Activated CD8-positive, alpha-beta memory T cell treated with anti-CD3 and anti-CD28 coated beads, Interleukin-2, amount 50 U/mL, for 48 hours (primary cell): ENCODE results near the gene TRPV5.

Experiments
- DNase-seq: peaks from one replicate; pipeline ENCODE4 v3.0.0-alpha.2; 2020

The TRPV5 gene

DNA sequence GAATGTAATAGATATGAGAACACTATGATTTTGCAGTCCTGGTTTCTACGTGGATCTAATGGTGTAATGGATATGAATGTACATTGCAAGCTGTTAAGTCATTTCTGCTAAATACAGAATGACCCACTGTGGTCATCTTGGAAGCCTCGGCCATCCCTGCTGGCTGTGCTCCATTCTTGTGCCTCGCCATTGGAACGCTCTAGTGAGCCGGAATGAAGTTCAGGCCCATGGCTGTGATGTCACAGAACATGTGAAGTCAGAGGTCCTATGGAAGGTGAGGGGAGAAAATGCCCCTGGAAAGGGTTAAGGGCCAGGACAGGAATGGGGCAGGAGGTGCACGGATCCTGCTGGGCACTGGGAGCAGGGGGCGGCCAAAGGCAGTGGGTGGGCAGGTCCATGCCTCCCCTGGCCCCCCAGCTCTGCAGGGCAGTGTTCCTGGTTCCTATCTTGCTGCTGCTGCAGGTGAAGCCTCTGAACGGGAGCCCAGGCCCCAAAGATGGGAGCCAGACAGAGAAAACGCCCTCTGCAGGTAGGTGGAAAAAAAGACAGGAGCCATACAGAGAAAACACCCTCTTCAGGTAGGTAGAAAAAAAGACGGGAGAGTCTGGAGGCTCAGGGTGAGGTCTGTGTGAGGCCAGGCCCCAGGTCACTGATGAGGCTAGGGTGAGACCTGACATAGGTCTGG is 5.8 kb upstream of the TRPV5 start, which contains the start of gene LLCFC1:
LLCFC1 (plus strand) TSS at position 259 of the 685 bp plus-strand sequence; CDS start at position 397, 138 bp downstream.
- no peak for DNase-seq

DNA sequence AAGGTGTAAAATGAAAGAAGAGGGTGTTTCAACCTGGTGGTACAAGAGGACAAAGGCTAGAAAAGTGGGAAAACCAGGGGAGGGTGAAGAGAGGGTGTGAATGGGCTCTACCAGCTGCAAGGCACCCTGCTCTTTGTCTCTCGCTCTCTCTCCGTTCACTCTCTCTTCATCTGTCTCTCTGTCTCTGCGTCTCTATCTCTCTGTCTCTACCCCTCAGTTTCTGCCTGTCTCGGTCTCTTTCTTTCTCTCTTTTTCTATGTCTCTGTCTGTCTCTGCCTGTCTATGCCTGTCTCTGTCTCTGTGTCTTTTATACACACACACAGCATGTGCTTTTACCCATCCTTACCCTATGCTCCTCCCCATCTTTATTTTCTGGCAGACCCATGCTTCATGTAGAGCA is 5.1 kb upstream of the TRPV5 start:
- no peak for DNase-seq

DNA sequence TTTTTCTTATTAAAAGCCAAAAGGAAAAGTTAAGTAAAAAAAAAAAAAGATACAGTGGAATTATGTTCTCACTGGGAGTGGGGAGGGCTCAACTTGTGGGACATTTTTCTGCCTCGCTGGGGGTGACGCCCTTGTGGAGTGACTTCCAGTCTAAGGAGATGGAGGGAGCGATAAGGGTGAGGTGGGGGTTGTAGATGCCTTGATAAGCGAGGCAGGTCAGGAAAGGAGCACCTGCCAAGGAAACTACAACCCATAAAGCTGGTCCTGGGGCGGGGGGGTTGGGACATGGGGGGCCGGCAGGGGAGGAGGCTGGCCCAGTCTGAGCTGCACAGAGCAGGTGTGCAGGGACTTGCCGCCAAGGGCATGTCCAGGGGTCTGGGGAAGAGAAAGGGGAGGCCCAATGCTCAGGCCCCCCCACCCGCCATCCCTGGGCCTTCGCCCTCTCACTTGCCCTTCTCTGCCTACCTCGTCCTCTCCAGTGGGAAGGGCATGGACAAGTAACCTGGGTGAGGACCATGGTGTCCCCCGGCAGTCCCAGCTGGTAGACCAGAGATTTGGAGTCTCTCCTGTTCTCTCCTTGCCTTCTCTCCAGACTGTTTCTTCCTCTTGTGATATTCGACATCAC is 2.5 kb upstream of the TRPV5 start:
- DNase-seq: no peak

- no peak for DNase-seq
These were observed 510 bp upstream of the TRPV5 start for GRCh38 chr7:142934056-142934455.

DNA sequence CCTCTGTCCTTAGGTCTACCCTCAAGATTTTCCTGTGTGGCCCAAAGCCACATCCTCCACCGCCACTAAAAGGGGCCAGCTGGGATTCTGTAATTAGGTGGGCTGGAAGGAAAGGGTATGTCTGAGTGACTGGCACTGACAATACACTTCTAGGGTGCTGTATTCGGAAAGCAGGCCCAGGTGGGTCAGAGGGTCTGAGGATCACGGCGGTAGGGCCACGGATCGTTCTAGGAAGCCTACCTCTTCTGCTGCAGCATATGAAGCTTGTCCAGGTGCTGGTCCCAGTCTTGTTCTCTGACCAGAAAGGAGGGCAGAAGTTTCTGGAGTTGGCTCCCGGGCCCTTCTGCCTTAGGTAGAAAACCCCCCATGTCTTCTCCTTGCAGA is 462 bp downstream of the TRPV5 start:
- DNase-seq: no peak

DNA sequence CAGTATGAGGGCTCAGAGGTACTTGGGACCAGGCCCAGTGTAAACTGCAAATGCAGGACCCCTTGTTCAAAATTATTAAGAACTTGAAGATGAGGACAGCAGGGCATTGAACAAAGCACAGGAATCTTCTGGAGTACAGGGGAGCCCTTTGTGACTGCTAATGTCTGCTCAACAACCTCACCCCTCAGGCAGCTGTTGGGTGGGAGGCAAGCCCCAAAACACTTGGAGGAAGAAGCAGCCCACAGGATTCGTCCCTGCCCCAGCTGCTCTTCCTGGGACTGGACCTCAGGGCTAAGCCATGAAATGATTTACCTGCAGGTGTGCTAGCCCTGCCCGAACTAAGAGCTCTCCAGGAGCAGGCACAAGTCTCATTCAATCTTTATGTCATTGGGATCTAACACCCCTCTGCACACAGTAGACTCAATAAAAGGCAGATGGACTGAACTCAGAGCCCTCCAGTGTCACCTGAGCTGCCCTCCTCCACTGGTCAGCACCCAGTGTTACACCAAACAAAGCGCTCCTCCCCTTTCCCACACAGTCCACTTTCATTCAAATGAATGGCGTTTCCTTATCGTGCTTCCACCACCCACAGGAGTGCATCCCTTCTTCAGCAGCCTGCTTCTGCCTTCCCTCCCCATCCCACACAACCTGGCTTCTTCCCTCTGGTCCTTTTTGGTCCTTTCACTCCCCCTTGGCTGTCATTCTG is 1.0 kb downstream of the TRPV5 start:
- no peak for DNase-seq

DNA sequence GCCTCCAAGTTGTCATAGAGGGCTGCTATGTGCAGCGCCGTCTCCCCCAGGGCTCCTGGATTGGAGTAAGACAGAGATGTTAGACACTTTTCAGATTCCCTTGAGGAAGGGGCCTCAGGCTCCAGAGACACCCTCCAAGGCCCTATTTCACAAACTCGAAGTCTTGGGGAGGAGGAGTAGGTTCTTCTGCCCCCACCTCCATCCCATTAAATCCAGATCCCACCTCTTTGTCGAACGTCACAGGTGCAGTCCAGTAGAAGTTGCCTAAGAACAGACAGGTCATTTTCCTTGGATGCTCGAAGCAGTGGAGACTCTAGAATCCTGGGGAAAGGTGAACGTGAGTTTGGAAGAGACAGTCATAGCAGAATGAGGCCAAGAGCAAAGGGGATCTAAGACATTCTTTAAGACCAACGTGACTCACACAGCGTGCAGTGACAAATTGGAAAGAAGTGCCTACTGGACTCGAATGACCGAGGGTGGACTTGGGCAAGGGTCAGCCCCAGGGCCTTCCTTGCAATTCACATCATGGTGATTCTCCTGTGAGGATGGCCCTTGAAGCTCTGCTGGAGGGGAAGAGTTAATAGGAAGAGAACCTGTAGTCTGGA is 3.3 kb downstream of the TRPV5 start:
- no peak for DNase-seq

DNA sequence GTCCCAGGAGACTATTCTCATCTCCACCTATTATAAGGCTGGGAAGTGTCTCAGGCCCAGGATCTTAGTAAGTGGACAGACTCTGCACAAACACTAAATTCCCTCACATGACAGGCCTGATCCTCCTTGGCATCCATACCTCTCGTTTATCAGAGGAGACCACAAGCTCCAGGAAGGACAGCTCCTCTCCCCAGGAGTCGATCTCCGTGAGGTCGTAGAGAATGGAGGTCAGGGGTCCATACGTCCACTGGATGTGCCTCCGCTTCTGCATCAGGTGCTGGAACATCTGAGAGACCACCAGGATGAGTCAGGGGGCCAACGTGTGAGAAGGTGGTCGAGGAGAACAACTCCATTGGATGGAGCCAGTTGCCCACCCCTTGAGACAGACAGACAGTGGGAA is 5.6 kb downstream of the TRPV5 start:
- DNase-seq: no peak

DNA sequence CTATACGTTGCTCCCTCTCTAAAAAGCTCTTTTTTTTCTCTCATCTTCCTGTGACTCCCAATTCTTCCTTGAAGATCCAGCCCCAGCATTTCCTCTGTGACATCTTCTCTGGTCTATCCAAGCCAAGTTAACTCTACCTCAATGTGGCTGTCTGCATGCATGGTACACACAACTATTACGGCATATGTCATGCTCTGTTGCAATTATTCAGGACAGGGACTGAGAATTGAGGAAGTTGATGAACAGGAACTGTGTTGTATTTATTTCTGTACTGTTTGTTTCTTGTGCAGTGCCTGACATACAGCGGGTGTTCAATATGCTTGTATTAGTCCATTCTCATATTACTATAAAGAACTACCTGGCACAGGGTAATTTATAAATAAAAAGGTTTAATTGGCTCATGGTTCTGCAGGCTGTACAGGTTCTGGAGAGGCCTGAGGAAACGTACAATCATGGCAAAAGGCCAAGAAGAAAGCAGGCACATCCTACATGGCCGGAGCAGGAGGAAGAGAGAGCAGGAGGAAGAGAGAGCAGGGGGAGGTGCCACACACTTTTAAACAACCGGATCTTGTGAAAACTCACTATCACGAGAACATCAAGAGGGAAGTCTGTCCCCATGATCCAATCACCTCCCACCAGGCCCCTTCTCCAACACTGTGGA is 6.3 kb downstream of the TRPV5 start:
- DNase-seq: no peak

DNA sequence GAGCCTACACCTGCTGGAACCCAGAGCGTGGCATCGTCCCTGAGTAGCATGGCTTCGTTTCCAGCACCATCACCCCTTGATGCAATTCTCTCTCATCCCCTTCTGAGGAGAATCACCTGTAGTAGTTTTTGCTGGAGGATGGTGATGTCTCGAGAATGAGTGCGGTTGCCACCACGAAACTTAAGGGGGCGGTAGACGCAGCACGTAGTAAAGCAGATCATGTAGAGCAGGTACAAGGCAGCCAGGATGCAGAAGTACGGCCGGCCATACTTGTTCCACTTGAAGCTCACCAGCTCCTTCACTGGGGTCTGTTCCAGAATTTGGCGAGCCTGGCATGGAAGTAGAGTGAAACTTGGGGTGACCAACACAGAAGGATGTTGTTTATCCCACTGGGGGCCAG is 8.1 kb downstream of the TRPV5 start:
- no peak for DNase-seq

GRCh38 chr7:142923391-142923790 is 10.2 kb downstream of the TRPV5 start:
- no peak for DNase-seq

DNA sequence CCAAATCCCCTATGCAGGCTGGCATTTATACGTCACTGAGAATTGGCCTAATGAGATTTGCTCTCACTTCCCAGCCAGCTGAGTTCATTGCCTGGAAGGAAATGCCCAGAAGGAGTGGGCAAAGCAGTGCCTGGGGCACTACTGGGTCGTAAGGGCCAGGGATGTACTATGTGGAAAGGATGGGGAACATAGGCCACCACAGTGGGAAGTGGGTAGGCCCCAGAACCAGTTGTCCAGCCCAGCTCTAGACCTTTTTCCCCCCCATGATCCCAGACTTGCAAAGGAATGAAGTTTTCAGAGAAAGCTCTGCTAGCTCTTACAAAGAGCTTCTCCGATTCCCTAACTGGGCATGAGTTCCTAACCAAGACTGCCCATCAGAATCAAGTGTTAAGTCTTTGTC is 13.9 kb downstream of the TRPV5 start:
- no peak for DNase-seq

GRCh38 chr7:142918901-142919300 is 14.6 kb downstream of the TRPV5 start:
- peak; percentile 20 for DNase-seq

DNA sequence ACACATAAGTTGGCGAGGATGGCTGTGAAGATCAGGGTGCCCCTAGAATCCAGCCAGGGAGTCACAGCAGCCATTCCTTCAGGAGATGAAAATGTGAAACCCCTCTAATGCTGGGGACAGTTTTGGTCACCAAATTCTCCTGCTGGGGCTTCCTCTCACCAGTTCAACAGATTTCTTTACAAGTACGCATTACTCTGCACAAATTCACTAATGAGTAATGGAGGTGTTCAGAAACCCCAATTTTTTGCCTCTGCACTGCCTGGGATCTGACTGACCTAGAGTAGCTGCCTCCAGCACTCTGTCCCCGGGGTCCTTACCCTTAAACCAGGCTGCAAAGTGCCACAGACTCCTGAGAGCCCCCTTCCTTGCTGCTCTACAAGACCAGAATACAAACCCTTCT is 16.1 kb downstream of the TRPV5 start:
- no peak for DNase-seq

DNA sequence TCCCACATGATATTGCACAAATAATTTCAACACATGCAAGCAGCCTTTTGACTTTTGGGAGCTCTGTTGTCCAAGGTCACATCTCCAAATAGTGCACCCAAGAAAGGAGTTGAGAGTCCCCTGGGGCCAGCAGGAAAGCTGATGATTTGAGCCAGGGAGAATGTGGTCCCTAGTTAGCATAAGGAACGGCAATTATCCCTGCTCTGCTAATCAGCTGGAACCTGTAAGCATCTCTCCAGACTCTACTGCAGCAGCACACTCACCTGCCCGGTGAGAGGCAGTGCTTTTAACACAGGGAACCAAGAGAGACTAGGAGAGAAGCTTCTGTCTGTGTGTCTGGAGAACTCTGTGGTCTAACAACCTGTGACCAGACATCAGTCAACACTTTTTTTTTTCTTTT is 17.0 kb downstream of the TRPV5 start:
- no peak for DNase-seq

GRCh38 chr7:142915315-142915714 is 18.2 kb downstream of the TRPV5 start:
- no peak for DNase-seq

DNA sequence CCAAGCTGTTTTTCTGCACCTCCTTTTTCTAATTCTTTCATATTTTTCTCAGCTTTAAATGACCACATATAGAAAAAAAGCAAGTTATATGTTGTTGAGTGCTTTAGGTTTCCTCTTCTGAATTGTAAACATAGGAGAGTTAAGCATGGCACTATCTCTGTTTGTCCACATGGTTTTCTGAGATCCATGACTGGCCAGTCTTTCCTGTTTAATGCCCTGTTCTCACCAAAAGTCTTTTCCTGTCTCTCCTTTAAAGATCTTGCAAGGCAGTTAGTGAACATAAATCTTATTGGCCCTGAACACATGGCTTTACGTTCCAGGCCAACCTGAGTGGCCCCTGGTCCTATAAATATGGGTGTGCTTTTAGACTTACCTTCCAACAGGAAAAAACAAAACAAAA is 19.4 kb downstream of the TRPV5 start:
- no peak for DNase-seq

GRCh38 chr7:142913566-142913965 is 20.0 kb downstream of the TRPV5 start:
- no peak for DNase-seq

DNA sequence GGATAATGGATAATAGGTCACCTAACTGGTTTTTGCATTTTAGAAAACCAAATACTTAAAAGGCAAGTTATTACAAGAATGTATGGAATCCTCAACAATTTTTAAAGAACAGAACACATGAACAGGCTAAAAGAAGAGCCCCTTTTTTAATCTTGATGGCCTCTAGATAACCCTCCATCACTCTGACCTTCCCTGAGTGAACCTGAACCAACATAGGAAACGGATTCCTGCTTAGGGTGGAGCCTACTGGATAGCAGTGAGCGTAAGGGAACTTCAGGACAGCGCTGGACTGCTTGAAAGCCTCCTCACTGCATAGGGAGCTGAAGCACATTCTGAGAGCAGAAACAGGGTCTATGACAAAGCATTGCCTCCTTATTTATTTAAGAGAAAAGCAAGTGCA is 20.5 kb downstream of the TRPV5 start:
- DNase-seq: no peak

GRCh38 chr7:142910481-142910880 is 23.1 kb downstream of the TRPV5 start:
- DNase-seq: no peak

DNA sequence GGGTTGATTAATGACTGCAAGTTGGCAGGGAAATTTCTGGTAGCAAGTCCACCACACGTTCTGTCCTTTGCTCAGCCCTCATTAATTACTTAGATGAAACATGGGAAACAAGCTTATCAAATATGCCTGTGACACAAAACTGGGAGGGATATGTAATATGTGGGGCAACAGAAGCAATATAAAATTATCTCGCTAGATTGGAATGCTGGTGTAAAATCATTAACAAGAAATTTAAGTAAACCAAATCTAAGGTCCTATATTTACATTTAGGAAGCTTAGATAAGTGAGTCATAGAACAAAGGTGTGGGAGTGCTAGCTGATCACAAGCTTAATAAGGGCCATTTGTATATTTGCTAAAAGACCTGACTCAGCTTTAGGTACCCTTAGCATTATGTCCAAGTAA is 23.5 kb downstream of the TRPV5 start:
- DNase-seq: no peak

GRCh38 chr7:142908921-142909890 is 24.3 kb downstream of the TRPV5 start:
- DNase-seq: no peak
